A673 (cell line): ENCODE data around the gene WNT6. TPM values are rescaled to one million over a fixed set of nuclear protein-coding genes. Genes with fewer than 3 reads are reported as not detected.

ENCODE experiments used
- BruUV-seq: library from RNA; stranded (reverse); fragments of 400-500 nt; replicated peaks from 2 replicates; lab custom pipeline; 2021; lab: Mats Ljungman, UMichigan
- CTCF ChIA-PET: fragments of 300-600 bp; sonication (Branson Sonifier 250); formaldehyde crosslinking; loops from one replicate; lab custom pipeline; 2022; ENCODE audit warnings: antibody characterized with exemption; lab: Charles Lee
- POLR2A ChIA-PET: fragments of 300-600 bp; sonication (Branson Sonifier 250); formaldehyde crosslinking; loops from one replicate; lab custom pipeline; 2022; ENCODE audit warnings: antibody characterized with exemption; ENCODE audit not compliant: low non-redundant PET; lab: Charles Lee
- DNase-seq: peaks from one replicate; pipeline ENCODE4 v3.0.0-alpha.2; 2015; ENCODE audit warnings: low spot score
- H3K27ac ChIP-seq: fragments of 200-600 bp; sonication (generic); 2 replicates; pipeline ENCODE4 v1.5.1; 2016; ENCODE audit warnings: mixed run types, low read depth, mild to moderate bottlenecking, mixed read lengths, antibody characterized with exemption, low read length; ENCODE audit not compliant: poor library complexity, severe bottlenecking
- H3K27me3 ChIP-seq: fragments of 200-600 bp; sonication (generic); replicated peaks from 2 replicates; pipeline ENCODE4 v1.6.1; 2017; ENCODE audit warnings: mixed run types, low read depth, mild to moderate bottlenecking, mixed read lengths, antibody characterized with exemption, low read length; ENCODE audit not compliant: insufficient read depth, poor library complexity
- H3K36me3 ChIP-seq: fragments of 200-600 bp; sonication (generic); 2 replicates; pipeline ENCODE4 v1.6.1; 2016; ENCODE audit warnings: mixed run types, mild to moderate bottlenecking, mixed read lengths, antibody characterized with exemption, low read length; ENCODE audit not compliant: insufficient read depth, poor library complexity, severe bottlenecking
- H3K4me1 ChIP-seq: fragments of 200-600 bp; sonication (generic); 2 replicates; pipeline ENCODE4 v1.6.1; 2017; ENCODE audit warnings: mixed run types, mild to moderate bottlenecking, mixed read lengths, antibody characterized with exemption, low read length; ENCODE audit not compliant: insufficient read depth, poor library complexity, severe bottlenecking
- H3K4me3 ChIP-seq: fragments of 200-600 bp; sonication (generic); 2 replicates; pipeline ENCODE4 v1.5.1; 2016; ENCODE audit warnings: low read depth, mixed run types, mild to moderate bottlenecking, mixed read lengths, low read length; ENCODE audit not compliant: poor library complexity, severe bottlenecking
- H3K9me3 ChIP-seq: fragments of 200-600 bp; sonication (generic); 2 replicates; pipeline ENCODE4 v1.6.1; 2016; ENCODE audit warnings: mixed run types, low read depth, mild to moderate bottlenecking, mixed read lengths, antibody characterized with exemption, low read length; ENCODE audit not compliant: poor library complexity, severe bottlenecking
- EZH2 ChIP-seq: fragments of 200-600 bp; sonication (generic); IDR thresholded peaks from 2 replicates; pipeline ENCODE4 v1.6.1; 2017; ENCODE audit warnings: borderline replicate concordance, low read depth, mild to moderate bottlenecking, mixed read lengths, antibody characterized with exemption, low read length; ENCODE audit not compliant: poor library complexity, severe bottlenecking
- intact Hi-C: fragments of 100-400 bp; cut with micrococcal nuclease; formaldehyde crosslinking; loops from one replicate; pipeline ENCODE4 v1.10.0; 2022; ENCODE audit not compliant: unreplicated experiment
- total RNA-seq: library from RNA; stranded (reverse); gene quantifications from 2 replicates; pipeline ENCODE4 v1.2.3, GENCODE V29; 2021
- TF ChIP-seq, protein P1 (sequence below): fragments of 300-800, 200-600 bp; sonication (generic); conservative IDR thresholded peaks from 2 replicates; pipeline ENCODE4 v1.5.1; 2017; ENCODE audit warnings: low read depth, mild to moderate bottlenecking, antibody characterized with exemption, low read length, moderate library complexity, mixed read lengths

The WNT6 gene
- total RNA-seq, 1 experiment from 2014 or later = not detected

DNA sequence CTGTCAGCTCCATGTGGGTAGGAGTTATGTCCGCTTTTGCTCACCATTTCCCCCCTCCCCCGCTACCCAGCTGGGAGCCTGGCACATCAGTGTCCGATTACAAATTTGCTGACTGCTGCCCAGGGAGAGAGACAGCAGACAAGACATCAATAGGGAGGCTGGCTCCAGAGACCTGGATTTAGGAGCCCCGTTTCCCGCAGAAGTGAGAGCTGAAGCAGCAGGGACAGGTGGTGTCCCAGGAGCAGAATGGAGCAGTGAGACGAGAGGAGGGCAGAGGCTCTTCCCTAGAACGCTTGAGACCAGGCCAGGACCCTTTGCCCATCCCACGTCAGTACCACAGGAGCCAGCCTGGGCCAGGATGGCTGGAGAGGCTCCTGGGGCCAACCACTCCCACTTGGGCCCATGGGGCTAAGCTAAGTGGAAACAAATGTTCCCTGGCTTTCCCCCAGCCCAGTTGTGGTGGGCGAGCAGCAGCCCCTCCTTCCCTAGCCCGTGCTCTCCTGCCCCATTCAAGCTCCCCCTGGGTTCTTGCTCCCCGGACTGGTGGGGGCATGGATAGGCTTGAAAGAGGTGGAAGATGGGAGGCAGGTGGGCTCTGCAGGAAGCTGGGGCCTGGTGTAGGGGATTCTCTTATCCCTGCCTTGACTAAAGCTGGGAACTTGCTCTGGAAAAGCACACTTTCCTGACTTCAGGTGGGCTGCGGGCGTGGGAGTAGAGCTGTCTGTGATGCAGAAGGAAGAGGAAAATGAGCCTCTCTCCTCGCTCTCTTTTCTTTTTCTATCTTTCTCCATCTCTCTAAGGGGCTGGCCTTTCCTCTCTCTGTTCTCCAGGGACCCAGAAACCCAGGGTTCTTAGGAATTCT lies 4.1 kb upstream of the WNT6 start:
- ChIA-PET POLR2A (no interaction called here), CTCF (no interaction called here)
- Histone ChIP-seq H3K4me1 (peaks cover 9% of the 10 kb centered on the region), H3K36me3 (no peaks in the 10 kb centered on the region), H3K27me3 (peaks cover 23% of the 10 kb centered on the region), H3K27ac (no peak overlapping the region), H3K4me3 (no peak overlapping the region), H3K9me3 (no peaks in the 10 kb centered on the region)
- DNase-seq = no peak
- no TSS peak for BruUV-seq
- intact Hi-C loops = loop anchor here (10.0 kb wide), 2 partner anchors 299 to 439 kb away; no protein-coding TSS in a partner anchor
- TF ChIP-seq, protein P1, sequence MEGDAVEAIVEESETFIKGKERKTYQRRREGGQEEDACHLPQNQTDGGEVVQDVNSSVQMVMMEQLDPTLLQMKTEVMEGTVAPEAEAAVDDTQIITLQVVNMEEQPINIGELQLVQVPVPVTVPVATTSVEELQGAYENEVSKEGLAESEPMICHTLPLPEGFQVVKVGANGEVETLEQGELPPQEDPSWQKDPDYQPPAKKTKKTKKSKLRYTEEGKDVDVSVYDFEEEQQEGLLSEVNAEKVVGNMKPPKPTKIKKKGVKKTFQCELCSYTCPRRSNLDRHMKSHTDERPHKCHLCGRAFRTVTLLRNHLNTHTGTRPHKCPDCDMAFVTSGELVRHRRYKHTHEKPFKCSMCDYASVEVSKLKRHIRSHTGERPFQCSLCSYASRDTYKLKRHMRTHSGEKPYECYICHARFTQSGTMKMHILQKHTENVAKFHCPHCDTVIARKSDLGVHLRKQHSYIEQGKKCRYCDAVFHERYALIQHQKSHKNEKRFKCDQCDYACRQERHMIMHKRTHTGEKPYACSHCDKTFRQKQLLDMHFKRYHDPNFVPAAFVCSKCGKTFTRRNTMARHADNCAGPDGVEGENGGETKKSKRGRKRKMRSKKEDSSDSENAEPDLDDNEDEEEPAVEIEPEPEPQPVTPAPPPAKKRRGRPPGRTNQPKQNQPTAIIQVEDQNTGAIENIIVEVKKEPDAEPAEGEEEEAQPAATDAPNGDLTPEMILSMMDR = no peak
- TF ChIP-seq EZH2 = no peak

DNA sequence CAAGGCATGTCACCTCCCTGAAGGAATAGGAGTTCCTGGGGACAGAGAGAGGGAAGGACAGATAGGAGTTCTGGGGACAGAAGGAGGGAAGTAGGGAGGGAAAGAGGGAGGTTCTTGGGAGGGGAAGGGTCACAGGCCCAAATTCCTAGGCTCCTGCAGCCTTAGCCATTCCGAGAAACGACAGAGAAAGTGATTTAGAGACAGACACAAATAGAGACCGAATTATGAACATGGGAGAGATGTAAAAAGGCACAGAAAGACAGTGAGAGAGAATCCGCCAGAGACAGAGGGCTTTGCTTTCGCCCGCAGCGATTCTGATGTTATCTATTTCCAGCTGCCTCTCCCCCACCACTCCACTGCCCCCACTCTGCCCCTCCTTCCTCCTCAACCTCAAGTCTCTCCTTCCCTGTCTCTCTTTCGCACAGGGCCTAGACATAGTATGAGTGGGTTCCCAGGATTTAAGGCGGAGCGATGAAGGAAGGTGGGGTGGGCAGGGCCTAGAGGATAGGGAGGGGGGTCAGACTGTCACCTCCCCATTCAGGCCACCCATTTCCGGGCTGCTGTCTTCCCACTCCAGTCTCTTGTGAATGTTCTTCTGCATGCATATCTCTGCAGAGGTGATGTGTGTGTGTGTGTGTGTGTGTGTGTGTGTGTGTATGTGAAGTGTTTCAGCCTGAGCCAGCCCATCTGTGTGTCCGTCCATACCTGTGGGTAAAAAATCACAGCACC lies 3.3 kb upstream of the WNT6 start:
- no peak for DNase-seq
- Histone ChIP-seq H3K4me3 (no peak overlapping the region), H3K27me3 (peaks cover 23% of the 10 kb centered on the region), H3K27ac (no peak overlapping the region), H3K4me1 (peaks cover 12% of the 10 kb centered on the region), H3K36me3 (no peaks in the 10 kb centered on the region), H3K9me3 (no peaks in the 10 kb centered on the region)
- intact Hi-C loops = loop anchor here (10.0 kb wide), 2 partner anchors 298 to 438 kb away; no protein-coding TSS in a partner anchor
- ChIA-PET POLR2A (no interaction called here), CTCF (no interaction called here)
- no peak for TF ChIP-seq EZH2
- TF ChIP-seq, protein P1 = no peak
- no TSS peak for BruUV-seq

DNA sequence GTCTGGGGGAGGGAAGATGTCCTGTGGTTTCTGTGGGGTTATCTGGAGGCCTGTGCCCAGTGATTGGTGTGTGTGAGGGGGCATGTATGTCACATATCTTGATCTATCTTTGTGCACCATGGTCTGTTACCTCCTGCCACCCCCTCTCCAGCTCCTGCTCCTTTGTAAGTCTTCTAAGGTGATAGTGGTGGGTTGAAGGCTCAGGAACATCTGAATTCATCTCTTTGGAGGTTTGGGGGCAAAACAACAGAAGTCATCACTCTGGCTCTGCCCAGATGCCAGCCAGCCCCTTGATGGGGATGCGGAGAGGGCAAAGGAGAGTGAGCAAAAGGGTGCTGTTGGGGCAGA lies 2.7 kb upstream of the WNT6 start:
- ChIA-PET CTCF (no interaction called here), POLR2A (no interaction called here)
- peaks cover 23% of the 10 kb centered on the region for H3K27me3 ChIP-seq
- TF ChIP-seq, protein P1 = no peak
- no peak for TF ChIP-seq EZH2
- peaks cover 12% of the 10 kb centered on the region for H3K4me1 ChIP-seq
- no peak overlapping the region for H3K27ac ChIP-seq
- no peaks in the 10 kb centered on the region for H3K9me3 ChIP-seq
- H3K36me3 ChIP-seq = no peaks in the 10 kb centered on the region
- intact Hi-C loops = loop anchor here (10.0 kb wide), 2 partner anchors 298 to 438 kb away; no protein-coding TSS in a partner anchor
- DNase-seq = no peak
- BruUV-seq = no TSS peak
- no peak overlapping the region for H3K4me3 ChIP-seq
